Activated CD8-positive, alpha-beta memory T cell treated with anti-CD3 and anti-CD28 coated beads, Interleukin-2, amount 10 ng/mL, durations not matched to agents 7 days and 5 days (primary cell): Measurements from ENCODE around the gene GBP2. TPM values are rescaled to one million over a fixed set of nuclear protein-coding genes. Genes with fewer than 3 reads are reported as not detected.
"Not testable (repeated sequence)": the region's sequence is repeated elsewhere in the genome, so short reads cannot be mapped to it uniquely, and the experiment has no call there.

Experiments used
- ATAC-seq: fragments of 150-1000 bp; cut with Tn5 transposase; one replicate; pipeline ENCODE4 v1.10.0; 2021; ENCODE audit warnings: moderate library complexity
- CTCF ChIA-PET: fragments of 350-600 bp; sonication (Branson Sonifier 250); formaldehyde crosslinking; loops from one replicate; lab custom pipeline; 2021; ENCODE audit warnings: antibody characterized with exemption; lab: Charles Lee
- DNase-seq: peaks from one replicate; pipeline ENCODE4 v3.0.0-alpha.2; 2020
- H3K27ac Mint-ChIP-seq: one replicate; pipeline ENCODE4 v1.8.0; 2021; ENCODE audit warnings: mild to moderate bottlenecking, mixed read lengths
- H3K27me3 Mint-ChIP-seq: one replicate; pipeline ENCODE4 v1.8.0; 2021; ENCODE audit warnings: mixed read lengths
- H3K36me3 Mint-ChIP-seq: one replicate; pipeline ENCODE4 v1.8.0; 2021; ENCODE audit warnings: mild to moderate bottlenecking, mixed read lengths
- H3K4me1 Mint-ChIP-seq: one replicate; pipeline ENCODE4 v1.8.0; 2021; ENCODE audit warnings: mixed read lengths
- H3K4me3 Mint-ChIP-seq: one replicate; pipeline ENCODE4 v1.8.0; 2021; ENCODE audit warnings: mild to moderate bottlenecking, moderate library complexity, mixed read lengths
- H3K9me3 Mint-ChIP-seq: one replicate; pipeline ENCODE4 v1.8.0; 2022; ENCODE audit warnings: low read depth, mixed read lengths
- total RNA-seq, 2 experiments: library from RNA; stranded (reverse); gene quantifications; one replicate each; pipeline ENCODE4 v1.2.3, GENCODE V29; 2021

The GBP2 gene
- total RNA-seq, 2 experiments from 2014 or later, result 150 to 194 TPM

DNA sequence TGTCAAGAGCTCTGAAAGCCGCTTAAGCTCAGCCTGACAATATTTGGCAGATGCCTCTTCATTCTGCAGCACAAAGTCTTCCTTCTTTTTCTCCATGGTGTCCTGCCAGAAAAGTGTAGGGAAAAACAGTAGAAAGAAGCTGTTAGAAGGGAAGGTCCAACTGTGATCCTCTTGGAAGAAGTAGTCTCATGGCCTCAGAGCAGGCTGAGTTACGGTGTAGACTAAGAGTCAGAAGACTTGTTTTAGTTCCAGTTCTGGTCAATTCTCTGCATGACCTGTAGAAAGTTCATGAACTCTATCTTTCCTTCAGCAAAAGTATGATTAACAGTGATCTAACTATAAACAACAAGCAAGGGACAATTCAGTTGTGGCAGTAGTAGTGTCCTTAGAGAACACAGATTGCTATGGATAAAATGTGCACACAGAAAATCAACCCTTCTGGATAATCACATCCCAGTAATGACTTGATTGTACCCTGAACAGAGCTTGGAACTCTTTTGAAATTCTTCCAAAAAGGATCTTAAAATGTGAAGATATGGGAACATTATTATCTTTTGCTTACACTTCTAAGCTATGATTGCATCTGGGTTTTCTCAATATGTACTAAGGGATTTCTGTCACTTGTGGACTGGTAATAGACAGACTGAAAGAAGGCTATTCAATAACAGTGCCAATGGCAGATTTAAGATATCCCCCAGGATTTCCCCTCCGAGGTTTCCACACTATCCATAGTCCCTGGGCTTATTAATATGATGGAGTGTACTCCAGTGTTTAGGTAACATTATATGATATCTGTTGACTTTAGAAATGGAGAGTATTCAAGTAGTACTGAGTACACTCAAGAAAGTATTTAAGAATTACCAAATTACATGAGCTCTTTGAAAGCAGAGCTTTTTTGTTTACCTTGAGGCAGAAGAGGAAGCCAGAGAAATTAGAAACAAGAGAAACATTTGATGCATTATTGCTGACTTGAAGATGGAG is 22.1 kb upstream of the GBP2 start:
- H3K9me3 Mint-ChIP-seq, result no peaks in the 10 kb centered on the region
- H3K4me1 Mint-ChIP-seq, result peaks cover 6% of the 10 kb centered on the region
- no peak for ATAC-seq
- no peak overlapping the region for H3K27ac Mint-ChIP-seq
- H3K27me3 Mint-ChIP-seq, result no peaks in the 10 kb centered on the region
- H3K4me3 Mint-ChIP-seq, result no peak overlapping the region
- CTCF ChIA-PET, result no interaction called here
- DNase-seq, result no peak
- H3K36me3 Mint-ChIP-seq, result peaks cover 3% of the 10 kb centered on the region

DNA sequence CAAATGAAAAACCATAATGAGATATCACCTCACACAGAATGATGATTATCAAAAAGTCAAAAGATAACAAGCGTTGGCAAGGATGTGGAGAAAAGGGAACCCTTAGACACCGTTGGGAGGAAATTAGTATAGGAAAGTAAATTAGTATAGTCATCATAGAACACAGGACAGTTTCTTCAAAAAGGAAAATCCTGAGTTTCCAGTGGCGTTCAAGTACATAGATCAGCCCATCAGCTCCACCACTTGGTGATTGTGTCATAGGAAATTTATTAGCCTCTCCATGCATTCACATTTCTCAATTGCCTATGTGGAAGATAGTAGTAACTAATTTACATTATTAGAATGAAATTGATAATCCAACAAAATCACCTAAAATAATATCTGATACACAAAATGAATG is 20.8 kb upstream of the GBP2 start:
- H3K9me3 Mint-ChIP-seq, result no peaks in the 10 kb centered on the region
- DNase-seq (no peak), ATAC-seq (no peak)
- H3K4me3 Mint-ChIP-seq, result no peak overlapping the region
- no peak overlapping the region for H3K27ac Mint-ChIP-seq
- H3K4me1 Mint-ChIP-seq, result peaks cover 6% of the 10 kb centered on the region
- CTCF ChIA-PET, result no interaction called here
- peaks cover 3% of the 10 kb centered on the region for H3K36me3 Mint-ChIP-seq
- H3K27me3 Mint-ChIP-seq, result no peaks in the 10 kb centered on the region

DNA sequence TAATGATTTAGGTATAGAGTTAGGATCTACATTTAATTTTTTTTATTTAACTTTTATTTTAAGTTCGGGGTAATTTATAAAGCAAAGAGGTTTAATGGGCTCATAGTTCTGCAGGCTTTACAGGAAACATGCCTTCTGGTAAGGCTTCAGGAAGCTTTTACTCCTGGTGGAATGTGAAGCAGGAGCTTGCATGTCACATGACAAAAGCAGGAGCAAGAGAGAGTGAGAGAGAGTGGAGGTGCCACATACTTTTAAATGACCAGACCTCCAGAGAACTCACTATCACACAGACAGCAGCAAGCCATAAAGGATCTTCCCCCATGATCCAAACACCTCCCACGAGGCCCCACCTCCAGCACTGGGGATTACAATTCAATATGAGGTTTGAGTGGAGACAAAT is 17.6 kb upstream of the GBP2 start:
- no peaks in the 10 kb centered on the region for H3K27me3 Mint-ChIP-seq
- DNase-seq, result no peak
- H3K36me3 Mint-ChIP-seq, result peaks cover 6% of the 10 kb centered on the region
- no peak overlapping the region for H3K27ac Mint-ChIP-seq
- H3K4me1 Mint-ChIP-seq, result no peaks in the 10 kb centered on the region
- no peak overlapping the region for H3K4me3 Mint-ChIP-seq
- no peak for ATAC-seq
- no peaks in the 10 kb centered on the region for H3K9me3 Mint-ChIP-seq
- CTCF ChIA-PET, result no interaction called here

DNA sequence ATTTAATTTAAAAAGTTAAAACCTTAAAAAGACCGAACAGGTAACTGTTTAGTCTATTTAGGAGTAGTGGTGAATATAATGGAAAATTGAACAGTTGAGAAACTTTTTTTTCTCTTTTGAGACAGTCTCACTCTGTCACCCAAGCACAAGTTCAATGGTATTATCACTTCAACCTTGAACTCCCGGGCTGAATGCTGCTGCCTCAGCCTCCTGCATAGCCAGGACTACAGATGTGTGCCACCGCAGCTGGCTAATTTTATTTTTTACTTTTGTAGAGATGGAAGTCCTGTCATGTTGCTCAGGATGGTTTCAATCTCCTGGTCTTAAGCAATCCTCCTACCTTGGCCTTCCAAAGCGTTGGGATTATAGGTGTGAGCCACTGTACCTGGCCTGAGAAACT is 16.2 kb upstream of the GBP2 start:
- CTCF ChIA-PET, result no interaction called here
- no peaks in the 10 kb centered on the region for H3K4me1 Mint-ChIP-seq
- no peak overlapping the region for H3K4me3 Mint-ChIP-seq
- peaks cover 15% of the 10 kb centered on the region for H3K36me3 Mint-ChIP-seq
- no peak for ATAC-seq
- H3K9me3 Mint-ChIP-seq, result peaks cover 2% of the 10 kb centered on the region
- no peaks in the 10 kb centered on the region for H3K27me3 Mint-ChIP-seq
- DNase-seq, result no peak
- H3K27ac Mint-ChIP-seq, result no peak overlapping the region

DNA sequence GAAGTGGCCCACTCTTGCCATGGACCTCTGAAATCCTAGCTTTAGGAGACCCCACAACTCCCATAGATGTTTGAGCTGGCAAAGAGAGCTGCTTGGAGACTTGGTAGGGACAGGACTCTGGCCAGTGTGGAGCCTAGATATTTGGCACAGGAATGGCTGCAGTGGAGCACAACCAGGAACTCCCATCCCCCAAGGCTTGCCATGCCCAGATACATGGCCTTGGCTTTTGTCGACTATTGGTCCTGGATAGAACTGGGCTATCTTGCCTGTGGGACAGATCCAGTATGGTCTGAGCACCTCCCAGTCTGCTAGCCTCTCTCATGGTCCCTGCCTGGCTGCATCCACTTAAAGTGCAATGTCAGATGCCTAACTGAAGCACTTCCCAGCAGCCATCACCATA is 7.8 kb upstream of the GBP2 start:
- CTCF ChIA-PET, result no interaction called here
- H3K4me3 Mint-ChIP-seq, result no peak overlapping the region
- H3K27ac Mint-ChIP-seq, result no peak overlapping the region
- H3K4me1 Mint-ChIP-seq, result peaks cover 11% of the 10 kb centered on the region
- H3K9me3 Mint-ChIP-seq, result peaks cover 8% of the 10 kb centered on the region
- ATAC-seq (no peak), DNase-seq (no peak)
- H3K36me3 Mint-ChIP-seq, result peaks cover 32% of the 10 kb centered on the region
- H3K27me3 Mint-ChIP-seq, result no peaks in the 10 kb centered on the region

DNA sequence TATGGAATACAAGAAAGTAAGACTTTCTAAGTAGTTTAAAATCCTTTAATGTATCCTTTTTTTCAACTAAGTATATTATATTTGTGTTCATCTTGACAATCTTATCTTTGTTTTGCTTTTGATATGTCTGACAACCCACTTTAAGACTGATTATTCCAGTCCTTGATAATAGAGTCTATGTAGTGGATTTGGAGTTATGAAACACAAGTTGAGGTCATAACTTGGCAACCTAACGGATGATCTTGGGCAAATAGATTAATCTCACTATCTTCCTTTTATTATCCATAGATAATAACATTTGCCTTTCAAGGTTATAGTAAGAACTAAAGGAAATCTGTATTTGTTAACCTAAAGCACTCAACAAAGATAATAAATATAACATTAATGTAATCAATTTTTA is 4.8 kb upstream of the GBP2 start:
- ATAC-seq (no peak), DNase-seq (no peak)
- Mint-ChIP-seq H3K27ac (no peak overlapping the region), H3K27me3 (no peaks in the 10 kb centered on the region), H3K36me3 (peaks cover 29% of the 10 kb centered on the region), H3K9me3 (peaks cover 9% of the 10 kb centered on the region), H3K4me1 (peaks cover 33% of the 10 kb centered on the region), H3K4me3 (no peak overlapping the region)
- CTCF ChIA-PET, result interaction anchor here (1.3 kb wide), 1 partner anchor 143 kb away, joined by 3 read pairs; no protein-coding TSS in a partner anchor

DNA sequence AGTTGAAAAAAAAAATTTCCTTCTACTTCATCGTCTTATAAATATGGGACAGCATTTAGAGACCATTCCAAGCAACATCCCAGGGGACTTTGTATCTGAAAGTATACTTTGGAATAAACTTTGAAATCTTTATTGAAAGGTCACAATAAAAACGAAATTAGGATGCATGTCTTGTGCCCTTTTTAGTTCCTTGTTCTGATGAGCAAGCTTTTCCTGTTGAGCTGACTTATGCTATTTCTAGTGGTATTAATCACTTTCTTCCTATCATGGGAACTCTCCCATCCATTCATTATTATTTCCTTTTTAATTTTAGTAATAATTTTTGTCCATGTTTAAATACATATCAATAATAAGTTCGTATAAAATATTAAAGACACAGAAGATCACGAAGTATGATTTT is 4.0 kb upstream of the GBP2 start:
- CTCF ChIA-PET, result interaction anchor here (1.3 kb wide), 1 partner anchor 144 kb away, joined by 3 read pairs; no protein-coding TSS in a partner anchor
- Mint-ChIP-seq H3K27ac (no peak overlapping the region), H3K36me3 (peaks cover 31% of the 10 kb centered on the region), H3K4me1 (peaks cover 33% of the 10 kb centered on the region), H3K9me3 (peaks cover 9% of the 10 kb centered on the region), H3K27me3 (no peaks in the 10 kb centered on the region), H3K4me3 (no peak overlapping the region)
- ATAC-seq, result no peak
- no peak for DNase-seq

DNA sequence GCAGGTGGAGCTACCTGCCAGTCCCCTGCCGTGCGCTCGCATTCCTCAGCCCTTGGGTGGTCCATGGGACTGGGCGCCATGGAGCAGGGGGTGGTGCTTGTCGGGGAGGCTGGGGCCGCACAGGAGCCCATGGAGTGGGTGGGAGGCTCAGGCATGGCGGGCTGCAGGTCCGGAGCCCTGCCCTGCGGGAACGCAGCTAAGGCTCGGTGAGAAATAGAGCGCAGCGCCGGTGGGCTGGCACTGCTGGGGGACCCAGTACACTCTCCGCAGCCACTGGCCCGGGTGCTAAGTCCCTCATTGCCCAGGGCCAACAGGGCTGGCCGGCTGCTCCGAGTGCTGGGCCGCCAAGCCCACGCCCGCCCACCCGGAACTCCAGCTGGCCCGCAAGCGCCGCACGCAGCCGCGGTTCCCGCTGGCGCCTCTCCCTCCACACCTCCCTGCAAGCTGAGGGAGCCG is 2.1 kb upstream of the GBP2 start:
- H3K4me3 Mint-ChIP-seq, DNase-seq, H3K27me3 Mint-ChIP-seq, H3K9me3 Mint-ChIP-seq, ATAC-seq: not testable (repeated sequence)
- CTCF ChIA-PET, result interaction anchor here (1.1 to 1.9 kb wide), 5 partner anchors 16 to 230 kb away, joined by 3 to 5 read pairs (median 3); no protein-coding TSS in a partner anchor
- peaks cover 35% of the 10 kb centered on the region for H3K36me3 Mint-ChIP-seq
- peaks cover 47% of the 10 kb centered on the region for H3K4me1 Mint-ChIP-seq
- peak overlapping the region; percentile 99 for H3K27ac Mint-ChIP-seq

DNA sequence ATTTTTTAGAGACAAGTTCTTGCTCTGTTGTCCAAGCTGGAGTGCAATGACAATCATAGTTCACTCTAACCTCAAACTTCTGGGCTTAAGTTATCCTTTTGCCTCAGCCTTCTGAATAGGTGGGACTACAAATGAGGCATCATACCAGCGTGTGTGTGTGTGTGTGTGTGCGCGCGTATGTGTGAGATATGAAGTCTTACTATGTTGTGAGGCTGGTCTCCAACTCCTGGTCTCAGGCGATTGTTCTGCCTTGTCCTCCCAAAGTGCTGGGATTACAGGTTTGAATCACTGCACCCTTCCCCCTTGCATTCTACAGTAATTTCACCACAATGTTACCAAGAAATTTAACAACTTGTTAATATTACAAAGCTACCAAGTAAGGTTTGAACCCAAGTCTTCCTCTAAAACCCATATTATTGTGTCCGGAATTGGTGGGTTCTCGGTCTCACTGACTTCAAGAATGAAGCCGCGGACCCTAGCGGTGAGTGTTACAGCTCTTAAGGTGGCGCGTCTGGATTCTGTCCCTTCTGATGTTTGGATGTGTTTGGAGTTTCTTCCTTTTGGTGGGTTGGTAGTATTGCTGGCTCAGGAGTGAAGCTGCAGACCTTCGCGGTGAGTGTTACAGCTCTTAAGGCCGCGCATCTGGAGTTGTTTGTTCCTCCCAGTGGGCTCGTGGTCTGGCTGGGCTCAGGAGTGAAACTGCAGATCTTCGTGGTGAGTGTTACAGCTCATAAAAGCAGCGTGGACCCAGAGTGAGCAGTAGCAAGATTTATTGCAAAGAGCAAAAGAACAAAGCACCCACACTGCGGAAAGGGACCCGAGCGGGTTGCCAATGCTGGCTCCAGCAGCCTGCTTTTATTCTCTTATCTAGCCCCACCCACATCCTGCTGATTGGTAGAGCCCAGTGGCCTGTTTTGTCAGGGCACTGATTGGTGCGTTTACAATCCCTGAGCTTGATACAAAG is 970 bp upstream of the GBP2 start:
- ATAC-seq (peak; percentile 48), DNase-seq (peak; percentile 90)
- not testable (repeated sequence) for H3K9me3 Mint-ChIP-seq, H3K27me3 Mint-ChIP-seq
- H3K36me3 Mint-ChIP-seq, result peaks cover 43% of the 10 kb centered on the region
- CTCF ChIA-PET, result interaction anchor here (0.8 to 1.9 kb wide), 14 partner anchors 9 to 231 kb away, joined by 3 to 7 read pairs (median 4); partner anchors contain the start of gene GBP4
- peaks cover 56% of the 10 kb centered on the region for H3K4me1 Mint-ChIP-seq
- peak overlapping the region; percentile 94 for H3K4me3 Mint-ChIP-seq
- peak overlapping the region; percentile 99 for H3K27ac Mint-ChIP-seq

DNA sequence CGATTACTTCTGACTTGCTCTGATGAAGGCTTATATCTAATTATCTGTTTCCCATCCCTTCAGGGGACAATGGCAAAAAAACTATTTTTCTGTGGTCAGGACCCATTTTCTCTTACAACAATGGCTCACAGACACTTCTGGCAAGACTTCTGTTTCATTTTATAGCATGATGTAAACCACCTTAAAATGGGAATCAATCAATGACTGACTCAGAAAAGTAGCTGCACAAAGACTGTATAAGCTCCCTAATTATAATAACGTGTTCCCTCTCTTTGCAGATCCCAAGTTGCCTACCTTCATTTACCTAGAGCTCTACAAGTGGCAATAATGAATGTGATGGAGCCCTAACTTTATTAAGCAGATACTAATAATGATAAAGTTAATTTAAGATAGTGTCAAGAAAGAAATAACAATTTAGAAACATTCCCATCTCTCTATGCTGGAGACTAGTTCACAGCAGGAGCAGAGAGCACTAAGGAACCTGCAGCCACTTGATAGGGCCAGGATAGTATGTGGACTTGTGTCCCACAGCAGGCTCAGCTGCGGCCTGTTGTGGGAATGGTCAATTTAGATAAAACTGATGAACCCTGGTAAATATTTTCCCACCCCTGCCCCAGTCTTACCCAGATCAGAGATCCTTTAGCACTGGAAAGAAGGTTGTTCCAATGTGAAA is 538 bp downstream of the GBP2 start:
- Mint-ChIP-seq H3K4me1 (peaks cover 60% of the 10 kb centered on the region), H3K4me3 (peak overlapping the region; percentile 94), H3K9me3 (peaks cover 3% of the 10 kb centered on the region), H3K27ac (peak overlapping the region; percentile 99), H3K27me3 (no peaks in the 10 kb centered on the region), H3K36me3 (peaks cover 53% of the 10 kb centered on the region)
- DNase-seq (no peak), ATAC-seq (peak; percentile 22)
- CTCF ChIA-PET, result interaction anchor here (0.6 to 2.0 kb wide), 4 partner anchors 61 to 486 kb away, joined by 3 to 6 read pairs (median 4); partner anchors contain the start of gene GBP1

DNA sequence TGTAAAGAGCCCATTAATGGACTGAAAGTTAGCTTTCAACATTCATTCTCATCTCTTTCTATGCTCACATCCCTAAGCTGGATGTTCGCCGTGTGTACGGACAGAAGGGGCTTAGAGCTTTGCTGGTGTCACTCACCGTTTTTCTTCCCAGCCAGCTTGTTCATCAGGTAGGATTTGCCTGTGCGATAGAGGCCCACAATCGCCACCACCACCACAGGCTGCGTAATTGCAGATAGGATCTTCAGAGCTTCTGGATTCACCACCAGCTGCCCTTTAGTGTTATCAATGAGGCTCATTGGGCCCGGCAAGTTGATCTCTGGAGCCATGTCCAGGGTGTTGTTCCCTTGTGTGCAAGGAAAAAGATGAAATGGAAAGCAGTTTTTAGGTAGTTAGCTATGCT is 4.3 kb downstream of the GBP2 start:
- Mint-ChIP-seq H3K27ac (no peak overlapping the region), H3K4me1 (peaks cover 31% of the 10 kb centered on the region), H3K27me3 (no peaks in the 10 kb centered on the region), H3K36me3 (peaks cover 43% of the 10 kb centered on the region), H3K4me3 (no peak overlapping the region), H3K9me3 (no peaks in the 10 kb centered on the region)
- ATAC-seq, result no peak
- DNase-seq, result no peak
- CTCF ChIA-PET, result interaction anchor here (0.7 to 1.1 kb wide), 2 partner anchors 137 to 237 kb away, joined by 3 to 5 read pairs; no protein-coding TSS in a partner anchor

DNA sequence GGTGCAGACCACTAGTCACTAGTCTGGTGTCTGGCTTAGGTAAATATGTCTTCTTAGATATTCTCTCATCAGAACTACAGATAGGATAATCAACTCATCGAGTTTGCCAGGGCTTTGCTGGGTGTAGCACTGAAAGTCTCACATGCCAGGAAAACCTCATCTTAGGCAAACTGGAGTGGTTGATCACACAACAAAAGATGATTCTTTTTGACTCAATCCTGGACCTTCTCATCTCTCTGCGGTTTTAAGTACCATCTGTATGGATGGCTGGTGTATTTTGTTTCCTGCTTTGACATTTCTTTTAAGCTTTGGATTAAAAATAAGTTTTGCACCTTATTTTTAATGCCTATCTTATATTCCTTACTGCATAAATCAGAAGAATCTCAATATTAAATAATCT is 11.3 kb downstream of the GBP2 start:
- Mint-ChIP-seq H3K27ac (peak overlapping the region; percentile 30), H3K36me3 (peaks cover 69% of the 10 kb centered on the region), H3K4me3 (no peak overlapping the region), H3K4me1 (peaks cover 15% of the 10 kb centered on the region), H3K27me3 (no peaks in the 10 kb centered on the region), H3K9me3 (peaks cover 2% of the 10 kb centered on the region)
- ATAC-seq (peak; percentile 16), DNase-seq (no peak)
- CTCF ChIA-PET, result no interaction called here
